ENCODE results near the gene DEDD2. TPM values are rescaled to one million over a fixed set of nuclear protein-coding genes. Genes with fewer than 3 reads are reported as not detected.
A peak's percentile ranks its signal among the peaks of the same experiment; 100 is the strongest.

The DEDD2 gene
- total RNA-seq, 1 donor from 2014 or later: 21.4 TPM

DNA sequence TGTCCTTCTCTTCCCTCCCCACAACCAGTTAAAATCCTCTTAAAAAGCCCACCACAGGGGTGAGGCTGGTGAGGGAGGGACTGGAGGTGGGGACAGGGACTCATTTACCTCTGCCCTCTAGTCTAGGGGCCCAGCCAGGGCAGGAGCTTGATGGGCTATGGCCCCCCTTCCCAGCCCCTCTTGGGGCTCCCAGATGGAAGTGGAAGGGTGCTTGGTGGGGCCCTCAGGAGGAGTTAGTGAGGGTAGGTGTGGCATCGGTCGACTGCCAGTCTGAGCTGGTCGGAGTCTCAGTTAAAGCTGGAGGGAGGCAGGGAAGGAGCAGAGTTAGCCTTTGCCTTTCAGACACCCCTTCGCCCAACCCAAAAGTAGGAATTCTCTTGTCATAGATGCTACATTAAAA is 13.1 kb upstream of the DEDD2 start:
- Histone ChIP-seq H3K27me3 (ENCODE audit: control insufficient read depth in 3 of 3, insufficient read depth in 3 of 3, low read length in 3 of 3) (no peaks in the 10 kb centered on the region), H3K9me3 (ENCODE audit: control insufficient read depth in 3 of 3, low read length in 3 of 3) (no peaks in the 10 kb centered on the region), H3K36me3 (ENCODE audit: control insufficient read depth in 3 of 3, insufficient read depth in 3 of 3, low read length in 3 of 3) (peaks cover 72 to 80% (median 76%) of the 10 kb centered on the region in 3 donors), H3K27ac (ENCODE audit: low read depth, low read length) (no peak overlapping the region), H3K4me3 (ENCODE audit: low read length in 3 of 3) (no peak overlapping the region), H3K4me1 (ENCODE audit: control insufficient read depth in 3 of 3, insufficient read depth in 3 of 3, low read length in 3 of 3) (no peaks in the 10 kb centered on the region), H3K9ac (ENCODE audit: low read depth in 1 of 3, low read length in 3 of 3) (no peak overlapping the region)

DNA sequence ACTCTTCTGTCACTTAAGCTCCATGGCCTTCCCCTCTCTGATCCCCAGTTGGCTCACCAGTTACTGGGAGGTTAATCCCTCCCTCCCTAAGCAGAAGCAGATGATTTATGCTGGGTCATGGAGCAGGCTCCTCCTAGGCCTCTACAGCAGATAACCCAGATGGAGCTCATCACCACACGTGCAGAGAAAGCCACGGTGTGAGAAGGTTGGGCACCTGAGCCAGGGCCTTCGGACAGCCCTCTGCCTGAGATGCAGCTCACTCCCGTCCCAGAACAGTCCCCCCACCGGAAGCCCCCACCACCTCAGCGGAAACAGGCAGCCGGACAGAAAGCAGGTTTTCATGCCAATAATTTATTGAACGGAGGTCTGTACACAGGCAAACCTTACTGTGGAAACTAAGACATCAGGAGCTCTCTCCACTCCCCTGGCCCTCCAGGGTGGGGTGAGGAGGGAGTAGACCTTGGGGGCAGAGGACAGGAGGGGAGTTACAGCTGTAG is 12.4 kb upstream of the DEDD2 start:
- Histone ChIP-seq H3K9ac (ENCODE audit: low read depth in 1 of 3, low read length in 3 of 3) (peak overlapping the region in 1 of 3 donors; percentile 35), H3K36me3 (ENCODE audit: control insufficient read depth in 3 of 3, insufficient read depth in 3 of 3, low read length in 3 of 3) (peaks cover 71 to 81% (median 75%) of the 10 kb centered on the region in 3 donors), H3K27me3 (ENCODE audit: control insufficient read depth in 3 of 3, insufficient read depth in 3 of 3, low read length in 3 of 3) (no peaks in the 10 kb centered on the region), H3K4me3 (ENCODE audit: low read length in 3 of 3) (no peak overlapping the region), H3K27ac (ENCODE audit: low read depth, low read length) (no peak overlapping the region), H3K9me3 (ENCODE audit: control insufficient read depth in 3 of 3, low read length in 3 of 3) (no peaks in the 10 kb centered on the region), H3K4me1 (ENCODE audit: control insufficient read depth in 3 of 3, insufficient read depth in 3 of 3, low read length in 3 of 3) (no peaks in the 10 kb centered on the region)

DNA sequence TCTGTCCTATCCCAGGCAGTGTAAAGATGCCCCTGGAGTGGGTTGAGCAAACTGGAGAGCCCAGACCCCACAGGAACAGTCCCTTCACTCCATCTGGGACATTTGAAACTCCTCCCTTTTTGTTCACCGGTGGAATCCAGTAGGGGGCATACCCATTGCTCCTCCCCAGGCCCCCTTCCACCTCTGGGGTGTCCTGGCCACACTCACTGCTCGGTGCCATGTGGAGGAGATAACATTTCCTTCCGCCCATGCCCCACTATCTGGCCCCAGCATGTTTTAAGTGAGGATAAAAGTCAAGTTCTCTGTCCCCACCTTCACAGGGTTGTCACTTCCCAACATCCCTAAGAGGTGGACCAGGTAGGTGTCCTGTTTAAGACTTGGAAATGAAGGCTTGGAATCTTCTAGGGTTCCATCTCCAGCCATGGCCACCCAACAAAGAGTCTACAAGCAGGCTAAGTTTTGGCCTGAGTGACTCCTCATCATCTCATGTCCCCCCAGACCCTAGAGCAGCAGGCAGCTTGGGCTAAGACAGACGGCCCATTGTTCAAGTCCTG is 11.9 kb upstream of the DEDD2 start:
- Histone ChIP-seq H3K4me1 (ENCODE audit: control insufficient read depth in 3 of 3, insufficient read depth in 3 of 3, low read length in 3 of 3) (no peaks in the 10 kb centered on the region), H3K4me3 (ENCODE audit: low read length in 3 of 3) (no peak overlapping the region), H3K36me3 (ENCODE audit: control insufficient read depth in 3 of 3, insufficient read depth in 3 of 3, low read length in 3 of 3) (peaks cover 73 to 84% (median 78%) of the 10 kb centered on the region in 3 donors), H3K27ac (ENCODE audit: low read depth, low read length) (no peak overlapping the region), H3K9me3 (ENCODE audit: control insufficient read depth in 3 of 3, low read length in 3 of 3) (no peaks in the 10 kb centered on the region), H3K9ac (ENCODE audit: low read depth in 1 of 3, low read length in 3 of 3) (no peak overlapping the region), H3K27me3 (ENCODE audit: control insufficient read depth in 3 of 3, insufficient read depth in 3 of 3, low read length in 3 of 3) (no peaks in the 10 kb centered on the region)

DNA sequence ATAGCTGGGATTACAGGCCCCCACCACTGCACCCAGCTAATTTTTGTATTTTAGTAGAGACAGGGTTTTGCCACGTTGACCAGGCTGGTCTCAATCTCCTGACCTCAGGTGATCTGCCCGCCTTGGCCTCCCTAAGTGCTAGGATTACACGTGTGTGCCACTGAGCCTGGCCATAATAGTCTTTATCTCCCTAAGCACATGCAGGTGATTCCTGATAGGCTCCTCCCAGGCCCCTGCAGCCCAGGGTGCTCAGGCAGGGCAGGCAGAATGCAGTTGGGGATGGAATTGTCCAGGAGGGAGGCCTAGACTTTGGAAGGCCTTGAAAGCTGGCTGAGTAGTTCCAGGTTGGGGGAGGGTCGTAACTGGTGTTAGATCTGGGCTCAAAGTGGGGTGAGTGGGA is 11.2 kb upstream of the DEDD2 start:
- peaks cover 70 to 81% (median 73%) of the 10 kb centered on the region in 3 donors for H3K36me3 ChIP-seq (ENCODE audit: control insufficient read depth in 3 of 3, insufficient read depth in 3 of 3, low read length in 3 of 3)
- no peak overlapping the region for H3K27ac ChIP-seq (ENCODE audit: low read depth, low read length)
- no peak overlapping the region for H3K9ac ChIP-seq (ENCODE audit: low read depth in 1 of 3, low read length in 3 of 3)
- H3K4me3 ChIP-seq (ENCODE audit: low read length in 3 of 3): no peak overlapping the region
- H3K9me3 ChIP-seq (ENCODE audit: control insufficient read depth in 3 of 3, low read length in 3 of 3): no peaks in the 10 kb centered on the region
- no peaks in the 10 kb centered on the region for H3K4me1 ChIP-seq (ENCODE audit: control insufficient read depth in 3 of 3, insufficient read depth in 3 of 3, low read length in 3 of 3)
- no peaks in the 10 kb centered on the region for H3K27me3 ChIP-seq (ENCODE audit: control insufficient read depth in 3 of 3, insufficient read depth in 3 of 3, low read length in 3 of 3)

DNA sequence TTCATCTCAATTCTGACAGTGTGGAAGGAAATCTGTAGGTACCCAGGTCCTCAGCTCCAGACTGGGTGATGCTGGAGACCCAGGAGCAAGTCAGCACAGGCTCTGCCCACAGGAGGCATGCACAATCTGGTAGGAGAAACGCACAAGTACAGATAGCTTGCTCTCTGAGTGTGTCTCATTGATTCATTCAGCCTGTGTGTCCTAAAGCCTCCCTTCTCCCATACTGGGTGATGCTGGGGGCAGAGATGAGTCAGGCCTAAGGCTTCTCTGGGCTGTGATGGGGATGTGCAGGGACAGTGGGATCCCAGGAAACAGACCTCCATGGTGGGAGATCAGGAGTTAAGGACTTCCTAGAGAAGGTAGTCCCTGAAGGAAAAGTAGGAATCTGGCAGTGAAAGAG is 9.4 kb upstream of the DEDD2 start:
- Histone ChIP-seq H3K36me3 (ENCODE audit: control insufficient read depth in 3 of 3, insufficient read depth in 3 of 3, low read length in 3 of 3) (peaks cover 53 to 66% (median 57%) of the 10 kb centered on the region in 3 donors), H3K4me1 (ENCODE audit: control insufficient read depth in 3 of 3, insufficient read depth in 3 of 3, low read length in 3 of 3) (no peaks in the 10 kb centered on the region), H3K27me3 (ENCODE audit: control insufficient read depth in 3 of 3, insufficient read depth in 3 of 3, low read length in 3 of 3) (no peaks in the 10 kb centered on the region), H3K27ac (ENCODE audit: low read depth, low read length) (no peak overlapping the region), H3K4me3 (ENCODE audit: low read length in 3 of 3) (no peak overlapping the region), H3K9me3 (ENCODE audit: control insufficient read depth in 3 of 3, low read length in 3 of 3) (no peaks in the 10 kb centered on the region), H3K9ac (ENCODE audit: low read depth in 1 of 3, low read length in 3 of 3) (no peak overlapping the region)

DNA sequence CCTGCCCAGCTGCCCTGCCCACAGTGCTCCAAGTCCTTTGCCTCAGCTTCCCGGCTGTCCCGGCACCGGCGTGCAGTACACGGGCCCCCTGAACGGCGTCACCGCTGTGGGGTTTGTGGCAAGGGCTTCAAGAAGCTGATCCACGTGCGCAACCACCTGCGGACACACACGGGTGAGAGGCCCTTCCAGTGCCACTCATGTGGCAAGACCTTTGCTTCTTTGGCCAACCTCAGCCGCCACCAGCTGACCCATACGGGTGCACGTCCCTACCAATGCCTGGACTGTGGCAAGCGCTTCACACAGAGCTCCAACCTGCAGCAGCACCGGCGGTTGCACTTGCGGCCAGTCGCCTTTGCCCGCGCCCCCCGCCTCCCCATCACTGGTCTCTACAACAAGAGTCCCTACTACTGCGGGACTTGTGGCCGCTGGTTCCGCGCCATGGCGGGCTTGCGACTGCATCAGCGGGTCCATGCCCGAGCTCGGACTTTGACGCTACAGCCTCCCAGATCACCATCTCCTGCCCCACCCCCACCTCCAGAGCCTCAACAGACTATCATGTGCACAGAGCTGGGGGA is 8.3 kb upstream of the DEDD2 start:
- H3K9ac ChIP-seq (ENCODE audit: low read depth in 1 of 3, low read length in 3 of 3): no peak overlapping the region
- no peaks in the 10 kb centered on the region for H3K9me3 ChIP-seq (ENCODE audit: control insufficient read depth in 3 of 3, low read length in 3 of 3)
- peaks cover 4 to 6% (median 6%) of the 10 kb centered on the region in 3 donors for H3K4me1 ChIP-seq (ENCODE audit: control insufficient read depth in 3 of 3, insufficient read depth in 3 of 3, low read length in 3 of 3)
- H3K36me3 ChIP-seq (ENCODE audit: control insufficient read depth in 3 of 3, insufficient read depth in 3 of 3, low read length in 3 of 3): peaks cover 43 to 55% (median 49%) of the 10 kb centered on the region in 3 donors
- no peak overlapping the region for H3K27ac ChIP-seq (ENCODE audit: low read depth, low read length)
- H3K4me3 ChIP-seq (ENCODE audit: low read length in 3 of 3): no peak overlapping the region
- no peaks in the 10 kb centered on the region for H3K27me3 ChIP-seq (ENCODE audit: control insufficient read depth in 3 of 3, insufficient read depth in 3 of 3, low read length in 3 of 3)

DNA sequence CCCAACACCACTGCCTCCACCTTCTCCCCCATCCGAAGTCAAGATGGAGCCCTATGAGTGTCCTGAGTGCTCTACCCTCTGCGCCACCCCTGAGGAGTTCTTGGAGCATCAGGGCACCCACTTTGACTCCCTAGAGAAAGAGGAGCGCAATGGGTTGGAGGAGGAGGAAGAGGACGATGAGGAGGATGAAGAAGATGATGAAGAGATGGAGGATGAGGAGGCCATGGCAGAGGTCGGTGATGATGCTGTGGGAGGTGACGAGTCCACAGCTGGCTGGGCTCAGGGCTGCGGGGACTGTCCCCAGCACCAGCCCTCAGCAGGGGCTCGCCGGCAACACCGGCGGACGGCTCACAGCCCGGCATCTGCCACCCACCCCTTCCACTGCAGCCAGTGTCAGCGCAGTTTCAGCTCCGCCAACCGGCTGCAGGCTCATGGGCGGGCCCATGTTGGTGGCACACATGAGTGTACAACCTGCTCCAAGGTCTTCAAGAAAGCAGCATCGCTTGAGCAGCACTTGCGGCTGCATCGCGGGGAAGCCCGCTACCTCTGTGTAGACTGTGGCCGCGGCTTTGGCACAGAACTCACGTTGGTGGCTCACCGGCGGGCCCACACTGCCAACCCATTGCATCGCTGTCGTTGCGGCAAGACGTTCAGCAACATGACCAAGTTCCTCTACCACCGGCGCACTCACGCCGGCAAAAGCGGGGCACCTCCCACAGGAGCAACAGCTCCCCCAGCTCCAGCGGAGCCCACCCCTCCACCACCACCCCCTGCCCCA is 7.7 kb upstream of the DEDD2 start:
- Histone ChIP-seq H3K9ac (ENCODE audit: low read depth in 1 of 3, low read length in 3 of 3) (no peak overlapping the region), H3K4me1 (ENCODE audit: control insufficient read depth in 3 of 3, insufficient read depth in 3 of 3, low read length in 3 of 3) (peaks cover 8 to 12% (median 9%) of the 10 kb centered on the region in 3 donors), H3K27ac (ENCODE audit: low read depth, low read length) (no peak overlapping the region), H3K36me3 (ENCODE audit: control insufficient read depth in 3 of 3, insufficient read depth in 3 of 3, low read length in 3 of 3) (peaks cover 39 to 50% (median 47%) of the 10 kb centered on the region in 3 donors), H3K4me3 (ENCODE audit: low read length in 3 of 3) (no peak overlapping the region), H3K9me3 (ENCODE audit: control insufficient read depth in 3 of 3, low read length in 3 of 3) (no peaks in the 10 kb centered on the region), H3K27me3 (ENCODE audit: control insufficient read depth in 3 of 3, insufficient read depth in 3 of 3, low read length in 3 of 3) (no peaks in the 10 kb centered on the region)

DNA sequence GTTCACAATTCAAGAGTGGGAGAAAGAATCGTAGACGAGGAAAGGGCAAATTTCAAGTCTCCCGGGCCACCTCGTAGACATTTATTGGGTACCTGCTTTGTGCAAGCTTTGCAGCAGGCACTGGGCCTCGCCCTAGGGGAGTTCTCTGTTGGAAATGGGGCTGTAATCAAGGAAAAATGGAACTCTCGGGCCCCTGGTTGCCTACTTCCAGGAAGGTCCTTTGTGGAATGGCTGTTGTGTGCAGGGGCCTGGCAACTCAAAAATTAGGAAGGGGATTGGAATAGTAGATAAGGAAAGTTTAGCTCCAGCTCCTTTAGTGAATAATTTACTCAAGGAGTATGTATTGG is 3.2 kb upstream of the DEDD2 start:
- Histone ChIP-seq H3K27me3 (ENCODE audit: control insufficient read depth in 3 of 3, insufficient read depth in 3 of 3, low read length in 3 of 3) (no peaks in the 10 kb centered on the region), H3K4me3 (ENCODE audit: low read length in 3 of 3) (peak overlapping the region; percentile 93 to 95 (median 94)), H3K36me3 (ENCODE audit: control insufficient read depth in 3 of 3, insufficient read depth in 3 of 3, low read length in 3 of 3) (peaks cover 16 to 20% (median 16%) of the 10 kb centered on the region in 3 donors), H3K4me1 (ENCODE audit: control insufficient read depth in 3 of 3, insufficient read depth in 3 of 3, low read length in 3 of 3) (peaks cover 33 to 52% (median 36%) of the 10 kb centered on the region in 3 donors), H3K9me3 (ENCODE audit: control insufficient read depth in 3 of 3, low read length in 3 of 3) (no peaks in the 10 kb centered on the region), H3K27ac (ENCODE audit: low read depth, low read length) (peak overlapping the region; percentile 89), H3K9ac (ENCODE audit: low read depth in 1 of 3, low read length in 3 of 3) (peak overlapping the region; percentile 90 to 96 (median 94))

DNA sequence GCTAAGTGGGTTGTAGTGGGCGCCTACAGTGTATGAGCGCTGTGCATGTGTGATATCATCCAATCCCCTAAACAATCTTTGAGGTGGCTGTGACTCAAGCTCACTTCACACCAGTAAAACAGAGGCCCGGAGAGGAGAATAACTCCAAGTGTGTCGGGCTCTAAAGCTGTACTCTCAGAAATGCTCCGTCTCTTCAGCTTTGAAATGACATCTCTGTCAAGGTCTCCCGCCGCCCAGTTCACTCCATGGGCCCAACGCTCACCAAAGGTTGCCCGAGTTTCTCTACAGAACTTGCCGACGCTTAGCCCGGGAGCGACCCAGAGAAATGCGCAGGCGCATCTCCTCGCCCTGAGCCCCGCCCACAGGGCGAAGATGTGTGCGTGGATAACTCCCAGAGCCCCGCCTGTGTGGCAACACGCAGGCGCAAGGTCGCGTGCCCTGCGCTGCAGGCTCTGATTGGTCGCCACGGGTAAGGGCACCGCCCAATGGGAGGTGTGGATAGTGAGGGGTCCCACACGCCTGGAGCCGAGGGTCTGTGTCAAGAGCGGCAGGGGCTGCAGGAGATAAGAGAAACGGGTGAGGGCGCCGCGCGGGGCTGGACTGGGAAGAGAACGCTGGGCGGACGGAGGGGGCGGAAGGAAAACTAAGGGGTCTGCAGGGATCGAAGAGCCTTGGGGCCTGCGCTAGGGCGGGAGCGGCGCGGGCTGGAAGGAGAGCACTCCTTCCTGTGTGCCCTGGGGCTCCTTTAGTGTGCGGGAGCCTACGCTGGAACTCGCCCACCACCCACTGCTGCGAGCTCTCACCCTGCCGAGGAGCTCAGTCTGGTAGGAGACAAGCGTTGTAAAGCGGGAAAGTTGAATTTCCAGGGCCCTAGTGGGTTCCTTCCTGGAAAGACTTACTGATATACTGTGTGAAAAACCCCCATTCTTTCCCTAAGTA is 2.6 kb upstream of the DEDD2 start, which contains the start of gene ZNF526:
Gene ZNF526, plus strand, starts transcription at position 501 of the 939 bp plus-strand sequence. CDS start 4,092 bp downstream, outside the sequence.
- Histone ChIP-seq H3K27ac (ENCODE audit: low read depth, low read length) (peak within 1 kb of the TSS; percentile 89), H3K9me3 (ENCODE audit: control insufficient read depth in 3 of 3, low read length in 3 of 3) (no peaks in the 10 kb centered on the region), H3K27me3 (ENCODE audit: control insufficient read depth in 3 of 3, insufficient read depth in 3 of 3, low read length in 3 of 3) (no peaks in the 10 kb centered on the region), H3K36me3 (ENCODE audit: control insufficient read depth in 3 of 3, insufficient read depth in 3 of 3, low read length in 3 of 3) (peaks cover 13 to 15% (median 15%) of the 10 kb centered on the region in 3 donors), H3K4me1 (ENCODE audit: control insufficient read depth in 3 of 3, insufficient read depth in 3 of 3, low read length in 3 of 3) (peaks cover 35 to 59% (median 39%) of the 10 kb centered on the region in 3 donors), H3K9ac (ENCODE audit: low read depth in 1 of 3, low read length in 3 of 3) (peak within 1 kb of the TSS; percentile 90 to 96 (median 94)), H3K4me3 (ENCODE audit: low read length in 3 of 3) (peak within 1 kb of the TSS; percentile 93 to 95 (median 94))

Data from skeletal muscle tissue (tissue), 4 donors.